SK-N-SH treated with all-trans-retinoic acid at 6 μM for 48 hours (cell line): ENCODE data around the gene ANKRD44.

ENCODE experiments used
- ATAC-seq: fragments of 200-7000 bp; cut with Tn5 transposase; 3 replicates; pipeline ENCODE4 v1.9.1; 2020; ENCODE audit warnings: mild to moderate bottlenecking, moderate library complexity
- BACH2 ChIP-seq: fragments of 250-450 bp; sonication (Bioruptor Pico); IDR thresholded peaks from 2 replicates; pipeline ENCODE4 v1.9.0; 2021; ENCODE audit warnings: mild to moderate bottlenecking, borderline replicate concordance
- CREB5 ChIP-seq: fragments of 250-450 bp; sonication (Bioruptor Pico); IDR thresholded peaks from 2 replicates; pipeline ENCODE4 v1.5.1; 2020; ENCODE audit warnings: low read depth, mild to moderate bottlenecking, moderate library complexity
- CSRNP3 ChIP-seq: fragments of 250-450 bp; sonication (Bioruptor Pico); IDR thresholded peaks from 2 replicates; pipeline ENCODE4 v1.5.1; 2021; ENCODE audit warnings: mild to moderate bottlenecking, moderate library complexity
- ESRRG ChIP-seq: fragments of 250-450 bp; sonication (Bioruptor Pico); IDR thresholded peaks from 2 replicates; pipeline ENCODE4 v1.6.1; 2021; ENCODE audit warnings: mild to moderate bottlenecking
- GLIS3 ChIP-seq: fragments of 250-450 bp; sonication (Bioruptor Pico); IDR thresholded peaks from 2 replicates; pipeline ENCODE4 v1.5.0; 2020; ENCODE audit warnings: mild to moderate bottlenecking, moderate library complexity
- ISL1 ChIP-seq: fragments of 250-450 bp; sonication (Bioruptor Pico); IDR thresholded peaks from 2 replicates; pipeline ENCODE4 v2.1.2; 2022; ENCODE audit warnings: mild to moderate bottlenecking, moderate library complexity
- OSR1 ChIP-seq: fragments of 250-450 bp; sonication (Bioruptor Pico); IDR thresholded peaks from 2 replicates; pipeline ENCODE4 v1.8.0; 2022; ENCODE audit warnings: moderate library complexity, mild to moderate bottlenecking, inconsistent platforms
- PATZ1 ChIP-seq: fragments of 250-450 bp; sonication (Bioruptor Pico); IDR thresholded peaks from 2 replicates; pipeline ENCODE4 v1.8.0; 2020; ENCODE audit warnings: mild to moderate bottlenecking, moderate library complexity, borderline replicate concordance
- POU6F1 ChIP-seq: fragments of 250-450 bp; sonication (Bioruptor Pico); IDR thresholded peaks from 2 replicates; pipeline ENCODE4 v1.8.0; 2021; ENCODE audit warnings: low read depth, mild to moderate bottlenecking, moderate library complexity, borderline replicate concordance
- RARB ChIP-seq: fragments of 250-450 bp; sonication (Bioruptor Pico); IDR thresholded peaks from 2 replicates; pipeline ENCODE4 v1.8.0; 2021; ENCODE audit warnings: mild to moderate bottlenecking, moderate library complexity
- TSHZ2 ChIP-seq: fragments of 250-450 bp; sonication (Bioruptor Pico); IDR thresholded peaks from 2 replicates; pipeline ENCODE4 v1.5.0; 2020; ENCODE audit warnings: mild to moderate bottlenecking, moderate library complexity
- ZC3H10 ChIP-seq: fragments of 250-450 bp; sonication (Bioruptor Pico); IDR thresholded peaks from 2 replicates; pipeline ENCODE4 v1.5.1; 2021; ENCODE audit warnings: mild to moderate bottlenecking, moderate library complexity
- ZFP30 ChIP-seq: fragments of 450-650 bp; formaldehyde crosslinking; IDR thresholded peaks from 2 replicates; pipeline ENCODE4 v1.5.0; 2022; ENCODE audit warnings: mild to moderate bottlenecking, moderate library complexity
- ZNF565 ChIP-seq: fragments of 450-650 bp; formaldehyde crosslinking; conservative IDR thresholded peaks from 2 replicates; pipeline ENCODE4 v1.5.0; 2020; ENCODE audit warnings: low read depth, mild to moderate bottlenecking, moderate library complexity
- ZNF70 ChIP-seq: fragments of 450-650 bp; formaldehyde crosslinking; IDR thresholded peaks from 2 replicates; pipeline ENCODE4 v1.5.0; 2020; ENCODE audit warnings: mild to moderate bottlenecking, moderate library complexity
- ZNF8 ChIP-seq: fragments of 450-650 bp; formaldehyde crosslinking; IDR thresholded peaks from 2 replicates; pipeline ENCODE4 v1.5.0; 2020; ENCODE audit warnings: mild to moderate bottlenecking, moderate library complexity

ANKRD44 gene

GRCh38 chr2:197164141-197164754, 146.3 kb downstream of the ANKRD44 start:
- TF ChIP-seq BACH2 (CRISPR knock-in tag) (no peak), ISL1 (CRISPR knock-in tag) (no peak), ESRRG (CRISPR knock-in tag) (no peak), CREB5 (CRISPR knock-in tag) (no peak), POU6F1 (CRISPR knock-in tag) (no peak), ZNF70 (CRISPR knock-in tag) (no peak), RARB (CRISPR knock-in tag) (no peak)
- ATAC-seq = no peak

GRCh38 chr2:197163712-197164140, 146.9 kb downstream of the ANKRD44 start:
- ATAC-seq = no peak
- TF ChIP-seq ZC3H10 (CRISPR knock-in tag) (no peak), TSHZ2 (CRISPR knock-in tag) (no peak), OSR1 (CRISPR knock-in tag) (no peak), ZFP30 (CRISPR knock-in tag) (no peak), ZNF565 (CRISPR knock-in tag) (no peak), ESRRG (CRISPR knock-in tag) (no peak), ISL1 (CRISPR knock-in tag) (no peak), BACH2 (CRISPR knock-in tag) (no peak)

- no peak for TF ChIP-seq CSRNP3 (CRISPR knock-in tag)
- TF ChIP-seq GLIS3 (CRISPR knock-in tag) = no peak
- TF ChIP-seq ZNF70 (CRISPR knock-in tag) = no peak
- TF ChIP-seq ZNF565 (CRISPR knock-in tag) = no peak
- no peak for TF ChIP-seq PATZ1 (CRISPR knock-in tag)
- no peak for TF ChIP-seq OSR1 (CRISPR knock-in tag)
- no peak for TF ChIP-seq ZNF8 (CRISPR knock-in tag)
- TF ChIP-seq CREB5 (CRISPR knock-in tag) = no peak
These were observed 148.8 kb downstream of the ANKRD44 start for GRCh38 chr2:197161774-197162173.

More at GRCh38 chr2:197161774-197162173, 148.8 kb downstream of the ANKRD44 start:
- ATAC-seq = no peak
